HL-60/S4 (cell line): ENCODE data around the gene SLC5A6.

ENCODE experiments used
- in situ Hi-C: fragments of 300-500 bp; cut with MboI; formaldehyde crosslinking; loops from 2 replicates; pipeline ENCODE4 v1.14.3; 2022; ENCODE audit warnings: low sequenced_read_pairs

The SLC5A6 gene

GRCh38 chr2:27237341-27237945 is 25.4 kb upstream of the SLC5A6 start:
- in situ Hi-C loops: no loop called here

- in situ Hi-C loops: no loop called here
These were observed 24.6 kb upstream of the SLC5A6 start for GRCh38 chr2:27236626-27237025.

GRCh38 chr2:27236136-27236535 is 24.1 kb upstream of the SLC5A6 start:
- in situ Hi-C loops: no loop called here

GRCh38 chr2:27233341-27233740 is 21.3 kb upstream of the SLC5A6 start:
- in situ Hi-C loops: no loop called here

- in situ Hi-C loops: no loop called here
These were observed 19.9 kb upstream of the SLC5A6 start for GRCh38 chr2:27231921-27232320.

- in situ Hi-C loops: no loop called here
These were observed 15.4 kb upstream of the SLC5A6 start for GRCh38 chr2:27227501-27227900.

- in situ Hi-C loops: no loop called here
These were observed 13.5 kb upstream of the SLC5A6 start for GRCh38 chr2:27225526-27225925.

GRCh38 chr2:27223416-27223815 is 11.3 kb upstream of the SLC5A6 start:
- in situ Hi-C loops: no loop called here

- in situ Hi-C loops: no loop called here
These were observed 10.3 kb upstream of the SLC5A6 start for GRCh38 chr2:27222407-27222806.

GRCh38 chr2:27221166-27221565 is 9.1 kb upstream of the SLC5A6 start:
- in situ Hi-C loops: no loop called here

GRCh38 chr2:27220091-27220490 is 8.0 kb upstream of the SLC5A6 start:
- in situ Hi-C loops: no loop called here

GRCh38 chr2:27219091-27219490 is 7.0 kb upstream of the SLC5A6 start:
- in situ Hi-C loops: no loop called here

- in situ Hi-C loops: no loop called here
These were observed 6.5 kb upstream of the SLC5A6 start for GRCh38 chr2:27218614-27219013.

- in situ Hi-C loops: no loop called here
These were observed 5.4 kb upstream of the SLC5A6 start, which contains the start of gene CAD for GRCh38 chr2:27217173-27218121. Gene CAD (plus strand): TSS chr2:27217369. CDS start chr2:27217552, 183 bp downstream.

- in situ Hi-C loops: no loop called here
These were observed 4.5 kb upstream of the SLC5A6 start for GRCh38 chr2:27216416-27217137.

GRCh38 chr2:27214941-27215340 is 2.9 kb upstream of the SLC5A6 start:
- in situ Hi-C loops: no loop called here

GRCh38 chr2:27212626-27213471 is 781 bp upstream of the SLC5A6 start:
- in situ Hi-C loops: no loop called here

- in situ Hi-C loops: no loop called here
These were observed 676 bp downstream of the SLC5A6 start for GRCh38 chr2:27211241-27211942.

- in situ Hi-C loops: no loop called here
These were observed 2.3 kb downstream of the SLC5A6 start for GRCh38 chr2:27209621-27210401.
